Lower lobe of right lung (tissue), 2 donors: Measurements from ENCODE around the gene DOCK4. TPM values are rescaled to one million over a fixed set of nuclear protein-coding genes. Genes with fewer than 3 reads are reported as not detected.

Experiments
- ATAC-seq, 2 donors: fragments of 200-7000 bp; cut with Tn5 transposase; one replicate each; pipeline ENCODE4 v1.9.1; 2020 to 2022; ENCODE audit warnings: mild to moderate bottlenecking in 2 of 2, moderate library complexity in 2 of 2
- DNase-seq: peaks from one replicate; pipeline ENCODE4 v3.0.0-alpha.2; 2020
- H3K27ac ChIP-seq: fragments of 200-600 bp; one replicate; pipeline ENCODE4 v1.8.0; 2022
- H3K27me3 ChIP-seq: fragments of 200-600 bp; one replicate; pipeline ENCODE4 v1.8.0; 2022; ENCODE audit warnings: low read depth
- H3K36me3 ChIP-seq: fragments of 200-600 bp; one replicate; pipeline ENCODE4 v1.8.0; 2022; ENCODE audit warnings: mild to moderate bottlenecking
- H3K4me1 ChIP-seq: fragments of 200-600 bp; one replicate; pipeline ENCODE4 v1.8.0; 2022
- H3K4me3 ChIP-seq: fragments of 200-600 bp; one replicate; pipeline ENCODE4 v1.8.0; 2022; ENCODE audit warnings: mild to moderate bottlenecking
- H3K9me3 ChIP-seq: fragments of 200-600 bp; one replicate; pipeline ENCODE4 v1.8.0; 2022
- CTCF ChIP-seq: fragments of 200-600 bp; IDR thresholded peaks from one replicate; pipeline ENCODE4 v1.8.0; 2022; ENCODE audit warnings: antibody characterized with exemption, mild to moderate bottlenecking
- intact Hi-C: fragments of 100-400 bp; cut with DNase I; formaldehyde crosslinking; loops from one replicate; pipeline ENCODE4 v1.11.0; 2022
- total RNA-seq: library from RNA; stranded (reverse); fragmentation: NEBNext Ultra II Directional; extraction: Animal tissue kit (Norgen Biotek cat#: 25700); gene quantifications from one replicate; pipeline ENCODE4 v1.2.1, GENCODE V29; 2021
- donor health status: DM: no; HTN: yes; CAD: no; lungs with severe emphysema.

Gene DOCK4
- total RNA-seq, 1 donor from 2014 or later, result 78.5 TPM

DNA sequence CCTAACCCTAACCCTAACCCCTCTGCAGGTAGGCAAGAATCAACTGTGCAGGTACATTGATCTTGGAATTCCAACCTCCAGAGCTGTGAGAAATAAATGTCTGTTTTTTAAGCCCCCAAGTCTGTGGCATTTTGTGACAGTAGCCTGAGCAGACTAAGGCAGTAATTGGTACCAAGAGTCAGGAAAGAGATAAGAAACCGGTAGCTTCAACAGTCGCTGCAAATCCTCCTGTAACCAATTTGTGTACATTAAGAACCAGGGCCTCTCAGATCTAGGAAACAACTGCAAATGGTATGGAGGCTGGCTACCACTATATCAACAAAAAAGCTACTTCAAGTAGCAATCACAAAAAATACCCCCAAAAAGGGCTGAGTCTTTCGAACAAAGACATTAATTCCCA, 67.3 kb downstream of the DOCK4 start:
- H3K9me3 ChIP-seq, result no peaks in the 10 kb centered on the region
- no peak for ATAC-seq
- intact Hi-C loops, result no loop called here
- no peak for TF ChIP-seq CTCF
- H3K36me3 ChIP-seq, result no peaks in the 10 kb centered on the region
- no peak overlapping the region for H3K4me3 ChIP-seq
- DNase-seq, result no peak
- H3K27ac ChIP-seq, result no peak overlapping the region
- peaks cover 48% of the 10 kb centered on the region for H3K4me1 ChIP-seq
- H3K27me3 ChIP-seq, result no peaks in the 10 kb centered on the region

- ATAC-seq (no peak), DNase-seq (no peak)
- no peak for TF ChIP-seq CTCF
- Histone ChIP-seq H3K36me3 (no peaks in the 10 kb centered on the region), H3K27ac (no peak overlapping the region), H3K27me3 (no peaks in the 10 kb centered on the region), H3K9me3 (no peaks in the 10 kb centered on the region), H3K4me3 (no peak overlapping the region), H3K4me1 (peaks cover 42% of the 10 kb centered on the region)
- intact Hi-C loops, result no loop called here
Measured at GRCh38 chr7:112138325-112138852, 67.8 kb downstream of the DOCK4 start.

GRCh38 chr7:112137141-112138101, 68.8 kb downstream of the DOCK4 start:
- no peak overlapping the region for H3K27ac ChIP-seq
- H3K36me3 ChIP-seq, result no peaks in the 10 kb centered on the region
- no peaks in the 10 kb centered on the region for H3K9me3 ChIP-seq
- H3K4me1 ChIP-seq, result peaks cover 42% of the 10 kb centered on the region
- no peak for TF ChIP-seq CTCF
- H3K4me3 ChIP-seq, result no peak overlapping the region
- ATAC-seq (no peak), DNase-seq (no peak)
- no peaks in the 10 kb centered on the region for H3K27me3 ChIP-seq
- intact Hi-C loops, result no loop called here

DNA sequence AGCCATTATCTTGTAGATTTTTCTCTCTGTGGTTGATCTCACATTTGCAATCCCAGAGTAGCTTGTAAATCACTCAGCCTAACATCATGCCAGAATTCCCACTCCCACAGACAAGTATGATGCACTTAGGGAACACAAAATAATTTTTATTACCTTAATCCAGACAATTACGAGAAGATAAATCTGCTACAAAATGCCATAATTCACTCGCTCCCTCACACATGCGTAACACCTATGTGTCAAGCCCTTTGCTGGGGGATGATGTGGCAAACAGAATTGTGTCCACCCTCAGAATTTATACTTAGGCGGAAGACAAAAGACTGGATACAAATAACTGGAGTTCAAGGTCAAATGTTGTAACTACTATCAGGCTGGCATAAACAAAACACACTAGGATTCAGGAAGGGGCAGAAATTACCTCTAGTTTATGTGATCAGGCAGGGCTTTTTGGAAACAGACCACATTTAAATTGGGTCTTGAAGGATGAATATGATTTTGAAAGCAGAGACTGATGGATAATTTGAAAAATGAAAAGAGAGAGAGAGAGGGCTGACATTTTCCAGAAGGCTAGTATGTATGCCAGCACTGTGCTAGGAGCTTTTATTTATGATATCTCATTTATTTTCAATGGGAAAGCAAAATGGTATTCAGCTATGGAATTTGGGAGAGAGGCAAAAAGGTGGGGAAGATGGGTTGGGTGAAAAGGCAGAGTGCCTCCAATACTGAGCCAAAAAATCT, 69.8 kb downstream of the DOCK4 start:
- intact Hi-C loops, result no loop called here
- Histone ChIP-seq H3K27ac (peak overlapping the region; percentile 19), H3K9me3 (no peaks in the 10 kb centered on the region), H3K4me3 (no peak overlapping the region), H3K27me3 (no peaks in the 10 kb centered on the region), H3K36me3 (no peaks in the 10 kb centered on the region), H3K4me1 (peaks cover 47% of the 10 kb centered on the region)
- ATAC-seq (no peak), DNase-seq (no peak)
- TF ChIP-seq CTCF, result no peak

GRCh38 chr7:112135815-112136214, 70.4 kb downstream of the DOCK4 start:
- Histone ChIP-seq H3K27ac (peak overlapping the region; percentile 19), H3K9me3 (no peaks in the 10 kb centered on the region), H3K27me3 (no peaks in the 10 kb centered on the region), H3K4me1 (peaks cover 47% of the 10 kb centered on the region), H3K36me3 (no peaks in the 10 kb centered on the region), H3K4me3 (no peak overlapping the region)
- intact Hi-C loops, result no loop called here
- no peak for TF ChIP-seq CTCF
- ATAC-seq (no peak), DNase-seq (no peak)
